ENCODE results near the gene ATG9B. TPM values are rescaled to one million over a fixed set of nuclear protein-coding genes. Genes with fewer than 3 reads are reported as not detected.

Gene ATG9B
- total and polyA plus RNA-seq, 9 of the 15 experiments (the other 6 are each of a cell fraction or from before 2014, with no cell fraction given) = 0.29 to 8.0 (median 2.1) TPM

- TF ChIP-seq MITF (IDR thresholded peaks at IDR 0.05) (peak; percentile 51), SNIP1 (IDR thresholded peaks at IDR 0.05; ENCODE audit: low read depth) (no peak), MAZ (CRISPR knock-in tag; conservative IDR thresholded peaks at IDR 0.05 in 1 of 2, IDR thresholded peaks at IDR 0.05 in 1 of 2) (peak; percentile 83 to 97), ZBTB11 (CRISPR knock-in tag; IDR thresholded peaks at IDR 0.05) (peak in 2 of 3 experiments; percentile 6 to 95; a peak in 2 of 6 replicates), PHF8 (IDR thresholded peaks at IDR 0.05; ENCODE audit: borderline replicate concordance, low read length) (peak; percentile 75; the same call in 1 of the 2 replicates), ZNF143 (CRISPR knock-in tag; IDR thresholded peaks at IDR 0.05) (peak; percentile 98), FOSL1 (tag; conservative IDR thresholded peaks at IDR 0.05) (peak; percentile 64; the same call in 1 of the 2 replicates), SRSF3 (IDR thresholded peaks at IDR 0.05; ENCODE audit: insufficient read depth, low read length) (0 out of 2 replicates have a peak, but pooled peaks have one; percentile 26), FOXM1 (IDR thresholded peaks at IDR 0.05; ENCODE audit: low read depth) (no peak), FOXM1 (CRISPR knock-in tag; IDR thresholded peaks at IDR 0.05; ENCODE audit: low read depth) (0 out of 2 replicates have a peak, but pooled peaks have one; percentile 70), KDM4B (IDR thresholded peaks at IDR 0.05; ENCODE audit: borderline replicate concordance in 2 of 2, low read depth in 1 of 2) (peak in 1 of 2 experiments; percentile 88; a peak in 1 of 4 replicates), IRF1 (CRISPR knock-in tag; IDR thresholded peaks at IDR 0.05; ENCODE audit: borderline replicate concordance) (no peak), ZKSCAN3 (CRISPR knock-in tag; IDR thresholded peaks at IDR 0.05) (no peak), GTF2F1 (IDR thresholded peaks at IDR 0.05; ENCODE audit: low read depth, low read length) (no peak), ZNF197 (CRISPR knock-in tag; IDR thresholded peaks at IDR 0.05; ENCODE audit: low read depth) (peak; percentile 98), ETV5 (CRISPR knock-in tag; IDR thresholded peaks at IDR 0.05; ENCODE audit: low read depth) (peak; percentile 84), BRCA1 (IDR thresholded peaks at IDR 0.05) (no peak), BRCA1 (CRISPR knock-in tag; IDR thresholded peaks at IDR 0.05) (no peak), E2F3 (CRISPR knock-in tag; IDR thresholded peaks at IDR 0.05) (0 out of 2 replicates have a peak, but pooled peaks have one; percentile 14), ESRRA (IDR thresholded peaks at IDR 0.05; ENCODE audit: borderline replicate concordance, low read depth) (peak; percentile 71), SIN3B (IDR thresholded peaks at IDR 0.05; ENCODE audit: low read depth) (no peak), ZNF324 (CRISPR knock-in tag; IDR thresholded peaks at IDR 0.05) (0 out of 2 replicates have a peak, but pooled peaks have one; percentile 15)
Observed at GRCh38 chr7:151057989-151058780, 33.9 kb upstream of the ATG9B start (continued).
